Fibroblast of mammary gland (primary cell): ENCODE results near the gene WSCD2.

Experiments
- DNase-seq: peaks from one replicate; pipeline ENCODE4 v3.0.0-alpha.2; 2010; ENCODE audit warnings: low read depth
- H3K4me3 ChIP-seq: 2 replicates; pipeline ENCODE4 v1.5.1; 2011; ENCODE audit warnings: low read depth, mild to moderate bottlenecking, low read length, moderate library complexity; ENCODE audit not compliant: control insufficient read depth
- TF ChIP-seq, protein P1 (sequence below): conservative IDR thresholded peaks from 2 replicates; pipeline ENCODE4 v1.5.1; 2011; ENCODE audit warnings: low read depth, low read length, inconsistent platforms; ENCODE audit not compliant: control insufficient read depth, insufficient read depth

The WSCD2 gene

GRCh38 chr12:108115123-108116121 is 13.7 kb upstream of the WSCD2 start:
- TF ChIP-seq, protein P1, sequence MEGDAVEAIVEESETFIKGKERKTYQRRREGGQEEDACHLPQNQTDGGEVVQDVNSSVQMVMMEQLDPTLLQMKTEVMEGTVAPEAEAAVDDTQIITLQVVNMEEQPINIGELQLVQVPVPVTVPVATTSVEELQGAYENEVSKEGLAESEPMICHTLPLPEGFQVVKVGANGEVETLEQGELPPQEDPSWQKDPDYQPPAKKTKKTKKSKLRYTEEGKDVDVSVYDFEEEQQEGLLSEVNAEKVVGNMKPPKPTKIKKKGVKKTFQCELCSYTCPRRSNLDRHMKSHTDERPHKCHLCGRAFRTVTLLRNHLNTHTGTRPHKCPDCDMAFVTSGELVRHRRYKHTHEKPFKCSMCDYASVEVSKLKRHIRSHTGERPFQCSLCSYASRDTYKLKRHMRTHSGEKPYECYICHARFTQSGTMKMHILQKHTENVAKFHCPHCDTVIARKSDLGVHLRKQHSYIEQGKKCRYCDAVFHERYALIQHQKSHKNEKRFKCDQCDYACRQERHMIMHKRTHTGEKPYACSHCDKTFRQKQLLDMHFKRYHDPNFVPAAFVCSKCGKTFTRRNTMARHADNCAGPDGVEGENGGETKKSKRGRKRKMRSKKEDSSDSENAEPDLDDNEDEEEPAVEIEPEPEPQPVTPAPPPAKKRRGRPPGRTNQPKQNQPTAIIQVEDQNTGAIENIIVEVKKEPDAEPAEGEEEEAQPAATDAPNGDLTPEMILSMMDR: no peak
- H3K4me3 ChIP-seq: no peak overlapping the region
- DNase-seq: no peak

GRCh38 chr12:108116254-108116653 is 12.8 kb upstream of the WSCD2 start:
- DNase-seq: no peak
- TF ChIP-seq, protein P1: no peak
- H3K4me3 ChIP-seq: no peak overlapping the region

DNA sequence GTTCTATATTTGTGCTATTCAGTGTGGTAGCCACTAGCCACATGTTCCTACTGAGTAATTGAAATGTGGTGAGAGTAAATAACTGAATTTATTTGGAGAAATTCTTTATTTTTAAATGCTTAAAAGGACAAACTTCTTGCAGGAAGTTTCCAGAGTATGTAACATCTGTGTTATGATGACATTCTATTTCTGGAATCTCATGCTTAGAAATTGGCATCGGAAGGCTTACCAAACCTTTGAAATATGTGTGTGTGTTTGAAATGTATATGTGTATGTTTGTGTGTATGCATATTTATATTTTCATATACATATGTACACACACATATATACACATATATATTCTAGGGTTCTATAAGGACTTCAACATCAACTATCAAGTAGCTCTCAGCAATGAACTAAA is 12.4 kb upstream of the WSCD2 start:
- TF ChIP-seq, protein P1: no peak
- DNase-seq: no peak
- H3K4me3 ChIP-seq: no peak overlapping the region

- no peak for DNase-seq
- TF ChIP-seq, protein P1: no peak
- no peak overlapping the region for H3K4me3 ChIP-seq
Measured at GRCh38 chr12:108117163-108117849, 11.8 kb upstream of the WSCD2 start.

DNA sequence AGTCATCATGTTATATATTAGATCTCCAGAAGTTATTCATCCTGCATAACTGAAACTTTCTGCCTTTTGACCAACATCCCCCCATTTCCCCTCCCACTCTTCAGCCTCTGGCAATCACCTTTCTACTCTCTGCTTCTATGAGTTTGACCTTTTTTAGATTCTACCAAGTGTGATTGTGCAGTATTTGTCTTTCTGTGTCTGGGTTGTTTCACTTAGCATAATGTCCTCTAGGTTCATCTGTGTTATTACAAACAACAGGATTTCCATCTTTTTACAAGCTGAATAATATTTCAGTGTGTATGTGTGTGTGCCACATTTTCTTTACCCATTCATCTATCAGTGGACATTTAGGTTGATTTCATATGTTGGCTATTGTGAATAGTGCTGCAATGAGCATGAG is 11.2 kb upstream of the WSCD2 start:
- TF ChIP-seq, protein P1: no peak
- H3K4me3 ChIP-seq: no peak overlapping the region
- DNase-seq: no peak

DNA sequence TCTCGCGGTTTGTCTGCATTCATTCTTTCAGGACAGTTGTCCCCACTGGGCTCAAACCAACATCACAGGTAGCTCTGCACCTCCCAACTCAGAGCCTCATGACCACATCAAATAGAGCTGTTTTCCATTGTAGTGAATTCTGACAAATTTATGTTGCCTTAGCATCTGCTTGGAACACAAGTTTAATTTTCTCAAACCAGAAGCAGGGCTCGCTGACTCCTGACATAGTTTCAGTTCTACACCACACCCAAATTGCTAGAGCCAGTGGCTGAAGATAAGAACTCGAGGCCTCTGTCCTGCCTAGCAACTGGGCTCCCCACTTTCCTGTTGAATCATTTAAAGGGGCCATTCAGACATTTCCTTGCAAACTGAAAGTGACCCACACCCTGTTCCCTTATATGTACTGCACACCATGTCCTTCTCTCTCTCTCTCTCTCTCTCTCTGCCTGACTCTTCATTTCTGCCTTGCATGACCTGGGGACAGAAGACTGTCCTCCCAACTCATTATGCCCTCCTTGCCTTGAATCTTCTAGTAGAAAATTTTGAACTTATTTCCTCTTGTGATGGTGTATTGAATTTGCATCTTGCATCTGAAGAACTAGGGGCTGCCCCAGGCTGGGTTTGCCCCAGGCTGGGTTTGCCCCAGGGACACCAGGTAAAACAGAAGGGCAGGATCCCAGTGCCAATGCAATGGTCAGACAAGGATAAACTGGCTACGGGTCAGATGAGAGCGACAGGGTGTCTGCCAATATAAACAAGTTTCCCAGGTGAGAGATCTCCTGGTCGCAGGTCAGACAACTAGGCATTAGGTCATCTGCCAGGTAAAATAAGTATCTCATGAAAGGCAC is 9.7 kb upstream of the WSCD2 start:
- no peak for DNase-seq
- TF ChIP-seq, protein P1: no peak
- H3K4me3 ChIP-seq: no peak overlapping the region
